ENCODE measurements around the gene SPEN.
A peak's percentile ranks its signal among the peaks of the same experiment; 100 is the strongest.

The SPEN gene

DNA sequence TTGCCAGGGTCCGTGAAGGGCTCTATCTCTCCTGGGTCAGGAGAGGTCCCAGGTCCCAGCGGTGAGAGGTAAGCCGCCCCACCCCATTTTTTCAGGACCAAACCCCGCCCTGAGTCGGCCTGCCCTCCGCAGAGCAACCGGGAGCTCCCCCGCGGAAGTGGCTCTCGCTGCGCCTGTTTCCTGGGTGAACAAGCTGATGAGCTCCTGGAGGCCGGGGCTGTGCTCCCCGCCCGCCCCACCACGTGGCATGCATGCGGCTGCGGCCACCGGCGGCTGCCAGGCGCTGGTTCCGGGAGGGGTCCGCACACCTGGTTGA, 96.4 kb downstream of the SPEN start:
- TF ChIP-seq FOXP2 (optimal IDR thresholded peaks at IDR 0.05; ENCODE audit: control extremely low read depth, extremely low read length, insufficient read depth) (no peak), POLR2AphosphoS5 (IDR thresholded peaks at IDR 0.05; ENCODE audit: borderline replicate concordance, low read depth, low read length) (no peak), EZH2 (IDR thresholded peaks at IDR 0.05) (no peak)
- Histone ChIP-seq H3K27ac (no peak overlapping the region), H3K9me3 (ENCODE audit: low read depth, low read length) (no peaks in the 10 kb centered on the region), H3K9ac (ENCODE audit: insufficient read length) (no peak overlapping the region), H3K4me3 (no peak overlapping the region), H3K36me3 (ENCODE audit: insufficient read depth, low read length) (peaks cover 66% of the 10 kb centered on the region)
- DNase-seq (ENCODE audit: low read depth, low spot score) = no peak

DNA sequence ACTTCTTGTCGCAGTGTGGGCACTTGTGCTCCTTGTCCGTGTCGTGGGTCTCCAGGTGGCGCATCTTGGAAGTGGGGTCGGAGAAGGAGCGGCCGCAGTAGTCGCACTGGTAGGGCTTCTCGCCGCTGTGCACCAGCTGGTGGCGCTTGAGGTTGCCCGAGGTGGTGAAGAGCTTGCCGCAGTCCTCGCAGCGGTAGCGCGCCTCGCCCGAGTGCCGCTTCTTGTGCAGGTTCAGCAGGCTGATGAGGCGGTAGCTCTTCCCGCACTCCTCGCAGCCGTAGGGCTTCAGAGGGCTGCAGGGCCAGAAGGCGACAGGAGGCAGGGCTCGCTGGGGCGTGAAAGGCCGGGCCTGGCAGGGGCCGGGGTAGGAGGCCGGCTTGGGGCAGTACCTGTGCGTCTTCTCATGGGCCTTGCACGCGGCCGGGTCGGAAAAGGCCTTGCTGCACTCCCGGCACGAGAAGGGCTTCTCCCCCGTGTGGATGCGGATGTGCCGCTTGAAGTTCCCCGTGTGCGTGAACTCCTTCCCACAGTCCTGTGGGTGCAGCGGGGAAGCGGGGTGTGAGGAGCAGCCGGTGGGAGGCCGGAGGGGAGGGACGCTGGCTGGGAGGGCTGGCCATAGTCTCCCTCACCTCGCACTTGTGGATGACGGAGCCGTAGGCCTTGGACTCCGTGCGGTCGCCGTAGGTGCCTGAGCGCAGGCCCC, 97.0 kb downstream of the SPEN start:
- TF ChIP-seq POLR2AphosphoS5 (IDR thresholded peaks at IDR 0.05; ENCODE audit: borderline replicate concordance, low read depth, low read length) (no peak), FOXP2 (optimal IDR thresholded peaks at IDR 0.05; ENCODE audit: control extremely low read depth, extremely low read length, insufficient read depth) (no peak), EZH2 (IDR thresholded peaks at IDR 0.05) (no peak)
- Histone ChIP-seq H3K36me3 (ENCODE audit: insufficient read depth, low read length) (peaks cover 61% of the 10 kb centered on the region), H3K9me3 (ENCODE audit: low read depth, low read length) (no peaks in the 10 kb centered on the region), H3K4me3 (no peak overlapping the region), H3K9ac (ENCODE audit: insufficient read length) (no peak overlapping the region), H3K27ac (no peak overlapping the region)
- no peak for DNase-seq (ENCODE audit: low read depth, low spot score)

DNA sequence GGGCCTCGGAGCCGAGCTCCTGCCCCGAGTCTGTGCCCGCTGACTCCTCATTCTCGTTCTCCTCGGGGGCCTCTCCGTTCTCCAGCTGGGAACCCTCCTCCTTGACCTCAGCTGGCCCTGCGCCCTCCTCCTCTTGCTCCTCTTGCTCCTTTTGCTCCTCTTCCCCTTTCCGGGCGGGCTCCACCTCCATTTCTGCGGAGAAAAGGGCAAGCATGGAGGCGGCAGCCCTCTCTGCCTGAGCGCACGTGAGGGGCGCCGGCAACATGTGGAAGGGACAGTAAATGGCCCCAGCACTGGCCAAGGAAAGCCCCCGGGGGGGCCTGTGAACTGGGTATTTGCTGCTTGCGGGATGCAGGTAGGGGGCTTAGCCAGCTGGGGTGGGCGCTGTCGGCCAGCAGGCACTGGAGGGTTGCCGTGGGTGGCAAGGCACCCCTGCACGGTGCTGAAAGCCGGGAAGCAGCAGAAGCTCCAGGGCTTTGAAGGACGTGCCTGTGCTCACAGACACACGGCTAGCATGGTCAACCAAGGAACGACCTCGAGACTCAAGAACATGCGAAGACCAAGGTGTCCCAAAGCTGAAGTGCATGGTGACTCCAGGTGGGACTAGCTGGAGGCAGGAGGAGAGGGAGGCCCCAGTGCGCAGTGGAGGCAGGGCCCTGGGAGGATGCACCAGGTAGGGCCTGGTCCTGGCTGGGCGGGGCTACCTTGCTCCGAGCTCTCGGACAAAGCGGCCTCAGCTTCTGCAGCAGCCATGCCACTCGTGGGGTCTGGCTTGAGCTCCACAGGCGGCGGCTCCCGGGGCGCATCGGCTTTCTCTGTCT, 97.7 kb downstream of the SPEN start:
- H3K36me3 ChIP-seq (ENCODE audit: insufficient read depth, low read length) = peaks cover 55% of the 10 kb centered on the region; the same call in 1 of the 2 replicates
- no peak for TF ChIP-seq POLR2AphosphoS5 (IDR thresholded peaks at IDR 0.05; ENCODE audit: borderline replicate concordance, low read depth, low read length)
- no peak for TF ChIP-seq EZH2 (IDR thresholded peaks at IDR 0.05)
- TF ChIP-seq FOXP2 (optimal IDR thresholded peaks at IDR 0.05; ENCODE audit: control extremely low read depth, extremely low read length, insufficient read depth) = no peak
- H3K4me3 ChIP-seq = no peak overlapping the region
- H3K9ac ChIP-seq (ENCODE audit: insufficient read length) = no peak overlapping the region
- no peak overlapping the region for H3K27ac ChIP-seq
- no peaks in the 10 kb centered on the region for H3K9me3 ChIP-seq (ENCODE audit: low read depth, low read length)
- no peak for DNase-seq (ENCODE audit: low read depth, low spot score)

DNA sequence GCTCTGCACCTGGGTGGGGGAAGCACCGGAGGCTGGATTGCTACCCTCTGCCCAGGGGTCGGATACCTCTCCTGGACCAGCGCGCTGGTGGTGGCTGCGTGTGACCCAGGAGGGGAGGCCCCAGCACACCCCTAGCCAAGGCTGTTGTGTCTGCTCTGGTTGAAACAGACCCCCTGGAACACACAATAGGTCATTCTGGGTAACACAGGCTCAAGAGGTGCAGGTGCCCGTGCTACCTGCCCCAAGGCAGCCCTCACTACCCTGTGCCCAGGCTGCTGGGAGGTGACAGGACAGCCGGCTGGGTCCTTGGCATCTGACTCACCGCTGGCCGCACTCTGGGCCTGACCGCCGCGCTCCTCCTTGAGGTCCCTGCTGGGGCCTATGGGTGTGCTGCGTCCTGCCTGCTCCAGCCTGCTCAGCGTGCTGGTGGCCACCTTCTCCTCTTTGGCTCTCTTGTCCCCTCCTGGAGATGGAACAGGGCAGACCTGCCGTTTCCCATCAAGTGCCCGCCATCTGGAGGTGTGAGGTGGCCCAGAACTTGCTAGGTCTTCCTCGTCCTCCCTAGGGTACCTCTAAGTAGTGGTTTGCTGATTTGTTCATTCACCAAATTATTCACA, 98.4 kb downstream of the SPEN start:
- Histone ChIP-seq H3K9ac (ENCODE audit: insufficient read length) (no peak overlapping the region), H3K27ac (no peak overlapping the region), H3K36me3 (ENCODE audit: insufficient read depth, low read length) (peaks cover 50% of the 10 kb centered on the region; the same call in 1 of the 2 replicates), H3K9me3 (ENCODE audit: low read depth, low read length) (no peaks in the 10 kb centered on the region), H3K4me3 (no peak overlapping the region)
- TF ChIP-seq FOXP2 (optimal IDR thresholded peaks at IDR 0.05; ENCODE audit: control extremely low read depth, extremely low read length, insufficient read depth) (no peak), POLR2AphosphoS5 (IDR thresholded peaks at IDR 0.05; ENCODE audit: borderline replicate concordance, low read depth, low read length) (no peak), EZH2 (IDR thresholded peaks at IDR 0.05) (no peak)
- no peak for DNase-seq (ENCODE audit: low read depth, low spot score)

DNA sequence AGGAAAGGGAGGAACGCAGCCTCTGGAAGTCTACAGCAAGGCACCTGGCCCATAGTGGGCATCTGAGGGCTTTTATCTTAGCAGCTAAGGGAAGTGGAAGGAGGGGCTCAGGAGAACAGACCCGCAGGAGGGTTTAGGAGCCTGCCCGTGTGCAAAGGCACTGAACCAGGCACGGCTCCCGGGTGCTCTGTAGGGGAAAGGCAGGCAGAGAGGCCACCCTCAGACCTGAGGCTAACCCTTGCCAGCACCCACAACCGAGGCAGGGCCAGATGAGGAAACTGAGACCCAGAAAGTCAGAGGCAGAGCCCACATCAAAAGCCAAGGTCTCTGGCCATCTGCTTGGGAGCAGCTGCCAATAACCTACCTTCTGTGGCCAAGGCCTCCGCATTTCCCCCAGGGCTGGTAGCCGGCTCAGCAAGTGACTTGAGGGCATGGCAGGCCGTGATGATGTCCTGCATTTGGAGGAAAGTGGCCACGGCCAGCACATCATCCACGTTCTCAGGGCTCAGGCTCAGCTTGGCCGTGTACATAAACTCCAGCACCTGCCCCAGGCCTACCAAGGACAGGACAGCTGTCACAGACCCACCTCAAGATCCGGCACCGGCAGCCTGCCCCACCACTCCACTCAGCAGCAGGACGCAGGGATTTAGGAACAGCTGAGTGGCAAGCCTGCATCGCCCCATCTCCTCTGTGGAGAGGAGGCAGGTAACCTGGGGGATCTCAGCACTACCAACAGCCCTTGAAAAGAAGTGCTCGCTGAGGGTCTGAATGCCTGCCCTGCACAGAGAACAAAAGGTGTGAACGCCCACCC, 99.3 kb downstream of the SPEN start:
- Histone ChIP-seq H3K4me3 (no peak overlapping the region), H3K9me3 (ENCODE audit: low read depth, low read length) (no peaks in the 10 kb centered on the region), H3K27ac (no peak overlapping the region), H3K9ac (ENCODE audit: insufficient read length) (no peak overlapping the region), H3K36me3 (ENCODE audit: insufficient read depth, low read length) (peaks cover 42% of the 10 kb centered on the region; the same call in 1 of the 2 replicates)
- TF ChIP-seq FOXP2 (optimal IDR thresholded peaks at IDR 0.05; ENCODE audit: control extremely low read depth, extremely low read length, insufficient read depth) (no peak), POLR2AphosphoS5 (IDR thresholded peaks at IDR 0.05; ENCODE audit: borderline replicate concordance, low read depth, low read length) (no peak), EZH2 (IDR thresholded peaks at IDR 0.05) (no peak)
- no peak for DNase-seq (ENCODE audit: low read depth, low spot score)

DNA sequence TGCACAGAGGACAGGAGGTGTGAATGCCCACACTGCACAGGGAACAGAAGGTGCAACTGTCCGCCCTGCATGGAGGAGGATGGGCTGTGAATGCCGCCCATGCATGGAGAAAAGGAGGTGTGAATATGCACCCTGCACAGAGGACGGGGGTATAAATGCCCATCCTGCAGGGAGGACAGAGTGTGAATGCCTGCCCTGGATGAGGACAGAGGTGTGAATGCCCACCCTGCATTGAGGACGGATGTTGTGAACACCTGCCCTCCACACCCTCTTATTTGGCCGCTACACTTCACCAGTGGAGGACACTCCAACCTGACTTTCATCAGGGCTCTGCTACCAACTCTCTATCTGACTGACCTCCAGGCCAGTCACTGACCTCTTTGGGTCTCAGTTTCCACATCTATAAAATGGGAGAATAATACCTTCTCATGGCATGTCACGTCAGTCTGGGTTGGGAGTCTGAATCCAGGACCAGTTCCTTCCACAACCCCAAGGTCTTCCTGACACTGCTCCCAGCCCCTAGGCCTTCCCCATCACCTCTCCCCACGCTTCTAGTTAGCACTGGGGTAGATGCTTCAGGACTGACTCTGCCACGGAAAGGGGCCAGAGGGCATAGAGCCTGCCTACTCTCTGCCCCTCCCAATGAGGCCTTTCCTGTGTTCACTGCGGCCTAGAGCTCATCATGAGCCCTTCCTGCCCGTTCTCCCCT, 100.0 kb downstream of the SPEN start:
- no peaks in the 10 kb centered on the region for H3K9me3 ChIP-seq (ENCODE audit: low read depth, low read length)
- no peak overlapping the region for H3K9ac ChIP-seq (ENCODE audit: insufficient read length)
- H3K36me3 ChIP-seq (ENCODE audit: insufficient read depth, low read length) = peaks cover 34% of the 10 kb centered on the region; the same call in 1 of the 2 replicates
- H3K4me3 ChIP-seq = no peak overlapping the region
- no peak for DNase-seq (ENCODE audit: low read depth, low spot score)
- H3K27ac ChIP-seq = no peak overlapping the region
- TF ChIP-seq POLR2AphosphoS5 (IDR thresholded peaks at IDR 0.05; ENCODE audit: borderline replicate concordance, low read depth, low read length) = no peak

DNA sequence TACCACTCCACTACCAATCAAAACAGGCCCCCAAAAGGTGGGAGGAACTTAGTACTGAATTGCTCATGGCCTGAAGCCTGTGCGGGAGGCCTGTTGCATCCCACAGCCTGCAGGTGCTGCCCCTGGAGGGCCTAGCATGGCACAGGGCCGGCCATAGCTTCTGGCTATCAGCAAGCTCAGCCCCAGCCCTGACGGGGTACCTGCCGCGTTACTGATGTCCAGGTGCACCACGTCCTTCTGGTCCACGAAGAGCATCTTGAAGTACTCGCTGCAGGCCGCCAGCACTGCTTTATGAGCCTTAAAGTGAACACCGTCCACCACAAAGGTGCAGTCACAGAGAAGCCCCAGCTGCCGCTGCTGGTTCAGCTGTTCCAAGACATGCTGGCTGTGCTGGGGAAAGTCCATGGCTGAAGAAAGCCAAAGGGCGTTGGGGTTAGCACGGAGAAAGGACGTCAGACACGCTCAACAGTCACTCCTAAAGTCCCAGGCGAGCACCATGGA, 100.6 kb downstream of the SPEN start:
- Histone ChIP-seq H3K4me3 (no peak overlapping the region), H3K36me3 (ENCODE audit: insufficient read depth, low read length) (peaks cover 28% of the 10 kb centered on the region; the same call in 1 of the 2 replicates), H3K27ac (peak overlapping the region; percentile 32), H3K9ac (ENCODE audit: insufficient read length) (no peak overlapping the region), H3K9me3 (ENCODE audit: low read depth, low read length) (no peaks in the 10 kb centered on the region)
- no peak for DNase-seq (ENCODE audit: low read depth, low spot score)
- TF ChIP-seq POLR2AphosphoS5 (IDR thresholded peaks at IDR 0.05; ENCODE audit: borderline replicate concordance, low read depth, low read length) = no peak
- no peak for TF ChIP-seq FOXP2 (optimal IDR thresholded peaks at IDR 0.05; ENCODE audit: control extremely low read depth, extremely low read length, insufficient read depth)
- no peak for TF ChIP-seq EZH2 (IDR thresholded peaks at IDR 0.05)
